Measurements from ENCODE around the gene EXOSC7. TPM values are rescaled to one million over a fixed set of nuclear protein-coding genes. Genes with fewer than 3 reads are reported as not detected.

EXOSC7 gene
- total RNA-seq, 1 donor from 2014 or later, result 51.2 TPM

DNA sequence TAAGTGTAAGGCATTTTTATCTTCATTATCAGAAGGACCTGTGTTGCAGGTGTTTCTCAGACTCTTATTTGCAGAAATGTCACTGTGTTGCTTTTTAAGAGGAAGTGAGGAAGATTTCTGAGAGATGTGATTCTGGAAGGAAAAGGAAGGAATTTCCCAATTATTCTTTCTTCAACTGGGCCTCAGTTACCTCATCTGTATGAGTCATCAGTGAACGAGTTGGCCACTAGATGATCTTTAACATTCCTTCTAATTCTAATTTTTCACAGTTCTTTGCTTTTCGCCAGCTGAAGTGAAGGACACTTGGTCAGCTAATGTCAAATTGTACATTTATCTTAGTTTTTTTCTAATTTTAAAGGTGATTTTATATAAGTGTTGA is 79.0 kb downstream of the EXOSC7 start:
- peak overlapping the region; percentile 44 to 59 for H3K27ac ChIP-seq
- DNase-seq (ENCODE audit: low spot score in 2 of 2), result no peak

DNA sequence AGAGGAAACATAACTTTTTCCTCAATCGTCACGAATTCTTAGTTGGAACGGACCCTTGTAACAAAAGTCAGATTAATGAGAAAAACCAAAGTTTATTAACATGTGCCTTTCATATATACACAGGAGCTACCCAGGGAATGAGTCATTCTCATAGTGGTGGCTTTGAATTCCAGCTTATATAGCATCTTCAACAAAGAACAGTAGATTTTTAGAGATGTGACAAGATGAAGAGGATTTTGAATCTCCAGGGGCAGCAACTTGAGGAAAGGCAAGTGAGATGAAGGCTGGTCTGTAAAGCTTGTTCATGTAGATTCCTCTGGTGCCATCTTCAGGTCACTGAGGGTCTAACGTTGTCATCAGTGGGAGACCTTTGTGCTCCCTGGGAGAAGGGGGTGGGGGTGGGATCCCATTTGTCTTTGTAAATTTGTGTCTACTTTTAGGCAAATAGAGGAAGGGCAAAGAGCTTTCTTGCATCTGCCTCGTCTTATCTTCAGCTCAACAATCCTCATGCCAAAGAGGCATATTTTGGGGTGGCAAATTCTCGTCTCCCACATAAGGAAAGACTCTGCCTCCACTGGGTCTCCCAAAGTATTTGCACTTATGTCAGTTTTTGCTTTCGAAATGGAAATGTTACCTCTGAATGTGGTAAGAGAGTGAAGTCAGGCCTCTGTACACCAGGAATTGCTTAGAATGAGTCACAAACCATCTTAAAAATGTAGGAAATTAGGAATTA is 79.5 kb downstream of the EXOSC7 start:
- TF ChIP-seq, protein P1, sequence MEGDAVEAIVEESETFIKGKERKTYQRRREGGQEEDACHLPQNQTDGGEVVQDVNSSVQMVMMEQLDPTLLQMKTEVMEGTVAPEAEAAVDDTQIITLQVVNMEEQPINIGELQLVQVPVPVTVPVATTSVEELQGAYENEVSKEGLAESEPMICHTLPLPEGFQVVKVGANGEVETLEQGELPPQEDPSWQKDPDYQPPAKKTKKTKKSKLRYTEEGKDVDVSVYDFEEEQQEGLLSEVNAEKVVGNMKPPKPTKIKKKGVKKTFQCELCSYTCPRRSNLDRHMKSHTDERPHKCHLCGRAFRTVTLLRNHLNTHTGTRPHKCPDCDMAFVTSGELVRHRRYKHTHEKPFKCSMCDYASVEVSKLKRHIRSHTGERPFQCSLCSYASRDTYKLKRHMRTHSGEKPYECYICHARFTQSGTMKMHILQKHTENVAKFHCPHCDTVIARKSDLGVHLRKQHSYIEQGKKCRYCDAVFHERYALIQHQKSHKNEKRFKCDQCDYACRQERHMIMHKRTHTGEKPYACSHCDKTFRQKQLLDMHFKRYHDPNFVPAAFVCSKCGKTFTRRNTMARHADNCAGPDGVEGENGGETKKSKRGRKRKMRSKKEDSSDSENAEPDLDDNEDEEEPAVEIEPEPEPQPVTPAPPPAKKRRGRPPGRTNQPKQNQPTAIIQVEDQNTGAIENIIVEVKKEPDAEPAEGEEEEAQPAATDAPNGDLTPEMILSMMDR (IDR thresholded peaks at IDR 0.05), result no peak
- peaks cover 5 to 12% of the 10 kb centered on the region in 2 donors for H3K4me1 ChIP-seq
- no peak overlapping the region for H3K4me3 ChIP-seq
- peak overlapping the region; percentile 44 to 59 for H3K27ac ChIP-seq
- no peaks in the 10 kb centered on the region for H3K27me3 ChIP-seq
- H3K36me3 ChIP-seq, result no peaks in the 10 kb centered on the region
- H3K9me3 ChIP-seq, result no peaks in the 10 kb centered on the region
- intact Hi-C loops (cut with DNase I), result no loop called here
- DNase-seq (ENCODE audit: low spot score in 2 of 2), result no peak

More for the DNA sequence above, 79.0 kb downstream of the EXOSC7 start:
- Histone ChIP-seq H3K9me3 (no peaks in the 10 kb centered on the region), H3K4me3 (no peak overlapping the region), H3K4me1 (peaks cover 5 to 12% of the 10 kb centered on the region in 2 donors), H3K36me3 (no peaks in the 10 kb centered on the region), H3K27me3 (no peaks in the 10 kb centered on the region)
- TF ChIP-seq, protein P1 (IDR thresholded peaks at IDR 0.05), result no peak
- intact Hi-C loops (cut with DNase I), result no loop called here

DNA sequence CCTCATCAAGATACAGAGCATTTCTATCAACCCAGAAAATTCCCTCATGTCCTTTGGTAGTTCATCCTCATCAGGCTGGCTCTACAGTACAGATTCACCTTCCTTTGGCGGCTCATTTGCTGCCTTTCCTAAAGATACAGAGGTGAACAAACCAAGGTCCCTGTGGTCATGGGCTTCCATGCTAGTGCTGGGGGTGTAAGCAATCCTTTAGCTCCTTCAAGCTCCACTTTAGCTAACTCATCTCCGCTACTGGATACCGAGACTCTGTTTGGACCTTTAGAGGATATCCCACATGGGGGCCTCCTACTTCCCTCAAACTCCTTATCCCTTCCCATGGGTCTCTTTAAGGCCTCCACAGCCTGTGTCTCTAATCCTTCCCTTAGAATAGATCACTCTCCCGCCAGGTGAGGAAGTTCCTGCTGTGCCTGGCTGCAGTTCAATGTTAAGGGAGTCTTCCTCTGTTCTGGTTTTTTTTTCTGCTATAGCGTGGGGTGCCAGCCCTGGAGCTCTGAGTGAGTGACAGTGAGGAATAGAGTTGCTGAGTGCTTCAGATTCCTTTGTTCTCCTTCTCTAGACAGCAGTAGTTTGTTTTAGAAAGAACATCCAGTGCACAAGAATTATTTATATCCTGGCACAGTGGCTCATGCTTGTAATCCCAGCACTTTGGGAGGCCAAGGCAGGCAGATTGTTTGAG is 80.7 kb downstream of the EXOSC7 start:
- Histone ChIP-seq H3K27me3 (no peaks in the 10 kb centered on the region), H3K9me3 (no peaks in the 10 kb centered on the region), H3K27ac (peak overlapping the region; percentile 28 to 63), H3K36me3 (no peaks in the 10 kb centered on the region), H3K4me3 (no peak overlapping the region), H3K4me1 (peaks cover 5 to 12% of the 10 kb centered on the region in 2 donors)
- TF ChIP-seq, protein P1 (IDR thresholded peaks at IDR 0.05), result no peak
- no peak for DNase-seq (ENCODE audit: low spot score in 2 of 2)
- intact Hi-C loops (cut with DNase I), result no loop called here

DNA sequence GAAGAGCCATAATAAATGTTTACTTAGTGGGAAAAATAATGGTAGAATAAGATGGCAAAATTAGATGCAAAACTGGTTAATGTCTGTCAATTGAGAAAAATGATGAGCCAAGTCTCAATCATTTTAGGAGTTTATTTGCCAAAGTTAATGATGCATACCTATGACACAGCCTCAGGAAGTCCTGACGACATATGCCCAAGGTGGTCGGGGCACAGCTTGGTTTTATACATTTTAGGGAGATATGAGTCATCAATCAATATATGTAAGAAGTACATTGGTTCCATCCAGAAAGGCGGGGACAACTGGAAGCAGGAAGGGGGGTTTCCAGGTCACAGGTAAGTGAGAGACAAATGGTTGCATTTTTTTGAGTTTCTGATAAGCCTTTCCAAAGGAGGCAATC is 81.5 kb downstream of the EXOSC7 start:
- H3K36me3 ChIP-seq, result no peaks in the 10 kb centered on the region
- no peak overlapping the region for H3K4me3 ChIP-seq
- no peak for DNase-seq (ENCODE audit: low spot score in 2 of 2)
- no peaks in the 10 kb centered on the region for H3K9me3 ChIP-seq
- TF ChIP-seq, protein P1 (IDR thresholded peaks at IDR 0.05), result no peak
- intact Hi-C loops (cut with DNase I), result no loop called here
- H3K27ac ChIP-seq, result peak overlapping the region; percentile 28 to 63
- no peaks in the 10 kb centered on the region for H3K27me3 ChIP-seq
- H3K4me1 ChIP-seq, result peaks cover 5 to 12% of the 10 kb centered on the region in 2 donors

DNA sequence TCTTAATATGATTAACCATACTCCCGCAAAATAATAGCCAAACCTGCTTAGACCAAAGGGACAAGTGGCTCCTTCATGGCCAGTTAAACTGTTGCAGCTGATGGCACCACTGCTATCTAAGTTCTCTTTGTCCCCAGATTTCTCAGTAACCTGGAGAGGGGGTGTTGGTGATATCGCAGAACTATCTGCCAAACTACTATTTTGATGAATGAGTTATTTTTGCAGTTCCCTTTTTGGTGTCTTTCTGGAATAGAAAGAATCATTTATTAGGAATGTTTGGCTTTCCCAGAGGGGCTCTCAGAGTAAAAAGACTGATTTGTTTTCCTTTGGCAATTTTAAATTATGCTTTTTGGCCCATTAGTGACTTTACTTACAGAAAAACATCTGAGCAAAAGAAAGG is 83.1 kb downstream of the EXOSC7 start:
- Histone ChIP-seq H3K36me3 (no peaks in the 10 kb centered on the region), H3K4me3 (no peak overlapping the region), H3K27me3 (no peaks in the 10 kb centered on the region), H3K4me1 (peaks cover 5 to 12% of the 10 kb centered on the region in 2 donors), H3K27ac (no peak overlapping the region), H3K9me3 (no peaks in the 10 kb centered on the region)
- TF ChIP-seq, protein P1 (IDR thresholded peaks at IDR 0.05), result no peak
- DNase-seq (ENCODE audit: low spot score in 2 of 2), result no peak
- intact Hi-C loops (cut with DNase I), result no loop called here

Data from ascending aorta (tissue), 2 donors.